Right forelimb (tissue), 1 donor: ENCODE data around the gene MXRA7.

Source experiments
- DNase-seq: peaks from one replicate; pipeline ENCODE4 v3.0.0-alpha.2; 2018

Gene MXRA7

DNA sequence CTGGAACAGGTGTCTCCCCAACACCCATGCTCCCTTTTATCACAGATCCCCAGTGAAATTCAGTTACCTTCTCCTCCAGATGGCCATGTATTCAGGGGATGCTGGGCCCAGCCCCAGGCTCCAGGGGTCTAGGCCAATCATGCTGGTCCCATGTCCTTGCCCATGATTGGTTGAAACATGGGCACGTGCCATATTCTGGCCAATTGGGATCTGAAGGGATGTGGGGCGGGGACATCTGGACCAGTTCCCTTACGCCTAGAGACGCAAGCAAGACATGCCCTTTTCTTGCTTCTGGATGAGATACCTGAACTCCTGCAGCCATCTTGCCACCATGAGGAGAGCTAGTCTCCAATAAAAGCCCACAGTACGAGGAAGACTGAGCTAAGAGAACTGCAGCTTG is 36.2 kb downstream of the MXRA7 start:
- no peak for DNase-seq

- DNase-seq = no peak
These were observed 37.0 kb downstream of the MXRA7 start for GRCh38 chr17:76673729-76674128.

- no peak for DNase-seq
These were observed 37.9 kb downstream of the MXRA7 start for GRCh38 chr17:76672892-76673291.

- DNase-seq = no peak
These were observed 38.4 kb downstream of the MXRA7 start for GRCh38 chr17:76672270-76672851.

- no peak for DNase-seq
These were observed 38.9 kb downstream of the MXRA7 start for GRCh38 chr17:76671912-76672262.

- peak; percentile 99 for DNase-seq
These were observed 39.4 kb downstream of the MXRA7 start for GRCh38 chr17:76671123-76671911.

GRCh38 chr17:76670718-76671122 is 40.0 kb downstream of the MXRA7 start:
- no peak for DNase-seq

GRCh38 chr17:76670020-76670717 is 40.6 kb downstream of the MXRA7 start:
- DNase-seq = no peak

DNA sequence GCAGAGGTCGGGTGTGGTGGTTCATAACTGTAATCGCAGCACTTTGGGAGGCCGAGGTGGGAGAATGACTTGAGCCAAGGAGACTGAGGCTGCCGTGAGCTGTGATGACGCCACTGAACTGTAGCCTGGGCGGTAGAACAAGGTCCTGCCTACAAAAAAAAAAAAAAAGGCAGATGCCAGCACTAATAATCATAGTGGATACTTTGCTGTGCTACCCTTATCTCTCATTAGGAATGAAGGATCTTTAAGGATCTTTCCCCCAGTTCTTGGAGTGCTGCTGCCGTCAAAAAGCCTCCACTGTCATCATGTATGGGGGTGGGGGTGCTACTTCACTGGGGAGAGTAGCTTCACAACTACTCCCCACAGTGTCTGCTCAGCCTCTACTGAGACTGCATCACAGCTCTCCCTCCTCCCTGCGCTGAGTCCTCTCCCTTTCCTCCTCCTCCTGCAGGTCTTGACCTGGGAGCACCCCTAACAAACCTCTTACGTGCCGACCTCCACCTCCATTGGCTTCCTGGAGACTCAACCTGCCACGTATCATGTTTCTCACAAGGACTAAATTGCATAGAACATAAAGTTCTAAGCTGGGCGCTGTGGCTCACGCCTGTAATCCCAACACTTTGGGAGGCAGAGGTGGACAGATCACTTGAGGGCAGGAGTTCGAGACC is 42.8 kb downstream of the MXRA7 start:
- no peak for DNase-seq

- no peak for DNase-seq
These were observed 43.3 kb downstream of the MXRA7 start for GRCh38 chr17:76667491-76667755.

DNA sequence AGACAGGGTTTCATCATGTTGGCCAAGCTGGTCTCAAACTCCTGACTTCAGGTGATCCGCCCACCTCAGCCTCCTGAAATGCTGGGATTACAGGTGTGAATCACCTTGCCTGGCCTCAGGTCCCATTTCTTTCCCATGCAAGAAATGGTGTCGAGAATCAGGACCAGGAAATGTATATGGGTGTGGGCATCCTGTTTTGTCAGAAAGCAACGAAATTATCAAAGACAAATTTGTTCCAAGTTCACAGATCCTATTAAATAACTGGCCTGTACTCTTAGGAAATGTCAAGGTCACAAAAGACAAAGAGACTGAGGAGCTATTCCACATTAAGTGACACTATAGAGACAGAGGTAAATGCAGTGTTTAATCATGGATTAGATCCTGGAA is 50.1 kb downstream of the MXRA7 start:
- no peak for DNase-seq

GRCh38 chr17:76659928-76660655 is 50.7 kb downstream of the MXRA7 start:
- DNase-seq = no peak

DNA sequence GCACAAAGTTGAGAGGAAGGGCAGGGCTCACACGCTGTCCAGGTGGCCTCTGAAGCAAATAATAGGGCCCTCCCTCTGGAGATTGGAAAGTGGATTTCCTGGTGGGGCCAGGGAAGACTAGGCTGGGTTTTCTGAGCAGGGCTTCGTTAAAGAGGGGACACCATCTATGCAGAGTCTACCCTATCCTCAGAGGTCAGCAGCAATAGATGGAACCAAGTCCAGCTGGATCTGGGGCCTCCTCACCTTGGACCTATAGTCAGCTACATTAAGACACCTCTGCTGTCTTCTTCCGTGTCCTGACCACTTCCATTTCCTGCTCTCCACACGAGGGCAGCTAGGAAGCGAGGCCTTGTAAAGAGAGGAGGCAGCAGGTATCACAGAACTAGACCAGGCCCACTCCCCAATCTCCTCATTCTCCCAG is 52.5 kb downstream of the MXRA7 start:
- DNase-seq = no peak

- DNase-seq = no peak
These were observed 53.1 kb downstream of the MXRA7 start for GRCh38 chr17:76657505-76658241.

GRCh38 chr17:76654408-76654807 is 56.4 kb downstream of the MXRA7 start:
- no peak for DNase-seq

DNA sequence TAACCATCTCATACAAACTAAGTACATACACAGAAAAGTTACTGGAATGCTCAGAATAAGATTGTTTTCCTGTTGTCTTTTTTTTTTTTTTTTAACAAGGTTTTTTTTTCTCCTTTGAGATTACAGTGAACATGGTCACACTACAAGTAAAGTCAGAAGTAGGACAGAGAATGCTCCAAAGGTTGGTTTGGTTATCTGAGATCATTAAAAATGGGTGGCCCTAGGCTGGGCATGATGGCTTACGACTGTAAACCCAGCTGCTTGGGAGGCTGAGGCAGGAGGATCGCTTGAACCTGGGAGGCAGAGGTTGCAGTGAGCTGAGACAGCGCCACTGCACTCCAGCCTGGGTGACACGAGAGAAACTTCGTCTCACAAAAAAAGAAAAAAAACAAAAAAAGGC is 60.3 kb downstream of the MXRA7 start:
- DNase-seq = no peak

DNA sequence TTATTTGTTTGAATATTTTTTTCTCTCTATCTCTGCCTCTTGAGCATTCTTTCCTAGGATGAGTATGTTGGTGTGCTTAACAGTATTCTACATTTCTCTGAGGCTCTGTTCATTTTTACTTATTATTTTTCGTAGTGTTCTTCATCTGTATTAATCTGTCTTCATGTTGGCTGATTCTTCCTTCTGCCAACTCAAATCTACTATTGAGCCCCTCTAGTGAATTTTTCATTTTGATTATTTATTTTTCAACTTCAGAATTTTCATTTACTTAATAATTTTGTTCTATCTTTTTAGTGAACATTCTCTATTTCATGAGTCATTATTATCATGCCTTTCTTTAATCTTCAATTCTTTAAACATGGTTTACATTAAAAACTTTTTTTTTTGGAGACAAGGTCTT is 64.1 kb downstream of the MXRA7 start:
- DNase-seq = no peak

GRCh38 chr17:76645481-76645880 is 65.3 kb downstream of the MXRA7 start:
- DNase-seq = no peak

DNA sequence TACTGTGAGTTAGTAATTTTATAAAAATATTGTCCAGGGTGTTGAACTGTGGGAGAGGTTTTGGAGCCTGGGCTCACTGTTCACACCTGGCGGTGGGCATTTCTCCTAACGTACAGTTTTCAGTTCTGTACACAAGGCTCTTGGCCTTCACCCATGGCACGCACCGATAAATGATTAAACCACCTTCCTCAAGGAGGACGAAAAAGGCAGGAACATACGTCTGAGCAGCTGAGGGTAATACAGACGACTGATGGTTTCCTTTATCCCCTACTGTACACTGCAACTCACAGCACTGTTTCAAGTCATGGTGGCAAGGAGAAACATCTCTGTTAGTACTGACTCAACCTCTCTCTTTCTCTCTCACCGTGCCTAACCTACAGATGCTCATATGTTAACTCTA is 65.8 kb downstream of the MXRA7 start:
- no peak for DNase-seq

- DNase-seq = no peak
These were observed 67.1 kb downstream of the MXRA7 start, which contains the start of gene ST6GALNAC1 for GRCh38 chr17:76643553-76644148. Gene ST6GALNAC1, minus strand, starts transcription at chr17:76643757. Its CDS starts 119 bp downstream, at chr17:76643638.

- no peak for DNase-seq
These were observed 67.8 kb downstream of the MXRA7 start for GRCh38 chr17:76642994-76643393.

- no peak for DNase-seq
These were observed 68.7 kb downstream of the MXRA7 start for GRCh38 chr17:76642032-76642561.
